Transverse colon (tissue), 4 donors: ENCODE data around the gene NEDD4L. TPM values are rescaled to one million over a fixed set of nuclear protein-coding genes. Genes with fewer than 3 reads are reported as not detected.

ENCODE experiments used
- DNase-seq: peaks from one replicate; pipeline ENCODE4 v3.0.0-alpha.2; 2019
- H3K27ac ChIP-seq, 4 donors: fragments of 200-600 bp; sonication (generic); 2 replicates each; pipeline ENCODE4 v1.5.1; 2016 to 2018; ENCODE audit warnings: inconsistent platforms in 4 of 4
- H3K27me3 ChIP-seq: fragments of 200-600 bp; sonication (generic); 2 replicates; pipeline ENCODE4 v1.5.1; 2017; ENCODE audit warnings: inconsistent platforms
- H3K36me3 ChIP-seq, 4 donors: fragments of 200-600 bp; sonication (generic); 2 replicates each; pipeline ENCODE4 v1.5.1; 2017 to 2019; ENCODE audit warnings: inconsistent platforms in 4 of 4
- H3K4me1 ChIP-seq, 4 donors: fragments of 200-600 bp; sonication (generic); 2 replicates each; pipeline ENCODE4 v1.5.1; 2017 to 2020; ENCODE audit warnings: inconsistent platforms in 4 of 4
- H3K4me3 ChIP-seq, 4 donors: fragments of 200-600 bp; sonication (generic); 1 replicate in 1 of 4; 2 replicates in 3 of 4; pipeline versions ENCODE4 v1.5.1 to v1.6.1; 2017 to 2019; ENCODE audit warnings: inconsistent platforms in 4 of 4
- H3K9me3 ChIP-seq, 2 donors: fragments of 200-600 bp; sonication (generic); 2 replicates each; pipeline ENCODE4 v1.5.1; 2017 to 2019; ENCODE audit warnings: inconsistent platforms in 2 of 2
- CTCF ChIP-seq, 5 experiments: fragments of 200-600 bp in 3 of 5; fragments of 450-650 bp in 2 of 5; sonication (generic) in 3 of 5; IDR thresholded peaks; 1 replicate in 2 of 5; 2 replicates in 3 of 5; pipeline ENCODE4 v1.5.1; 2016 to 2017; ENCODE audit warnings: antibody characterized with exemption in 5 of 5, inconsistent platforms in 3 of 5, mild to moderate bottlenecking in 2 of 5, moderate library complexity in 1 of 5
- EP300 ChIP-seq: sonication (generic); formaldehyde crosslinking; IDR thresholded peaks from one replicate; pipeline ENCODE4 v1.6.1; 2017; ENCODE audit warnings: antibody characterized with exemption, low read depth
- POLR2A ChIP-seq: fragments of 450-650 bp; IDR thresholded peaks from one replicate; pipeline ENCODE4 v1.6.1; 2016; ENCODE audit warnings: antibody characterized with exemption, mild to moderate bottlenecking, moderate library complexity
- POLR2AphosphoS5 ChIP-seq, 3 donors: sonication (generic); formaldehyde crosslinking; IDR thresholded peaks; one replicate each; pipeline ENCODE4 v1.6.1; 2016; ENCODE audit warnings: antibody characterized with exemption in 3 of 3
- whole genome bisulfite sequencing, 2 donors: methylation state at CpG; one replicate each; pipeline ENCODE4 v1.1.5; 2018; ENCODE audit warnings: low coverage in 1 of 2; 5-methylcytosine and 5-hydroxymethylcytosine counted together
- in situ Hi-C, 4 donors: fragments of 200-750 bp; cut with MboI; loops; one replicate each; pipeline versions ENCODE4 v1.15.0 to v1.15.1; 2017; ENCODE audit warnings: low sequenced_read_pairs in 3 of 4, low pct_ligation_motif_present in 1 of 4, low pct_unique_long_range_greater_than_20kb in 1 of 4
- intact Hi-C: fragments of 100-400 bp; cut with DNase I; formaldehyde crosslinking; loops from one replicate; pipeline ENCODE4 v1.15.1; 2023; ENCODE audit warnings: low total_unique reads
- total RNA-seq, 4 donors: library from RNA; depleted of rRNA; stranded (reverse); fragments of >200 nt; gene quantifications; one replicate each; pipeline ENCODE4 v1.1.0, GENCODE V29; 2016

NEDD4L gene
- total RNA-seq, 4 donors from 2014 or later: 217 to 773 (median 305) TPM

- Histone ChIP-seq H3K36me3 (no peaks in the 10 kb centered on the region), H3K27me3 (no peaks in the 10 kb centered on the region), H3K27ac (peak overlapping the region; percentile 15 to 38 (median 23)), H3K4me1 (peaks cover 3 to 42% (median 33%) of the 10 kb centered on the region in 4 donors), H3K4me3 (no peak overlapping the region), H3K9me3 (no peaks in the 10 kb centered on the region)
- in situ Hi-C loops: no loop called here
- intact Hi-C loops: no loop called here
- no peak for DNase-seq
- 71 to 90% methylated on average over 2 to 6 of the region's 6 CpGs for WGBS, 2 donors
- TF ChIP-seq POLR2AphosphoS5 (IDR thresholded peaks at IDR 0.05): no peak
- TF ChIP-seq POLR2A: no peak
- TF ChIP-seq CTCF (IDR thresholded peaks at IDR 0.05): no peak
- TF ChIP-seq EP300: no peak
These were observed 161.6 kb downstream of the NEDD4L start for GRCh38 chr18:58205443-58206160.

GRCh38 chr18:58207520-58208152, 163.6 kb downstream of the NEDD4L start:
- no peaks in the 10 kb centered on the region for H3K27me3 ChIP-seq
- intact Hi-C loops: no loop called here
- no peak overlapping the region for H3K4me3 ChIP-seq
- H3K27ac ChIP-seq: peak overlapping the region; percentile 13 to 45 (median 26)
- TF ChIP-seq EP300 (no peak), POLR2AphosphoS5 (IDR thresholded peaks at IDR 0.05) (no peak), CTCF (IDR thresholded peaks at IDR 0.05) (no peak), POLR2A (no peak)
- H3K36me3 ChIP-seq: no peaks in the 10 kb centered on the region
- WGBS, 2 donors: 85 to 100% methylated on average over 1 to 5 of the region's 5 CpGs
- peaks cover 3 to 40% (median 16%) of the 10 kb centered on the region in 4 donors for H3K4me1 ChIP-seq
- in situ Hi-C loops: no loop called here
- no peaks in the 10 kb centered on the region for H3K9me3 ChIP-seq
- no peak for DNase-seq

- 34 to 53% methylated on average over 4 of the region's 4 CpGs for WGBS, 2 donors
- peak overlapping the region; percentile 4 to 45 (median 26) for H3K27ac ChIP-seq
- no peak overlapping the region for H3K4me3 ChIP-seq
- no peaks in the 10 kb centered on the region for H3K9me3 ChIP-seq
- no peak for DNase-seq
- in situ Hi-C loops: no loop called here
- H3K36me3 ChIP-seq: no peaks in the 10 kb centered on the region
- H3K4me1 ChIP-seq: peaks cover 3 to 39% (median 13%) of the 10 kb centered on the region in 4 donors
- H3K27me3 ChIP-seq: no peaks in the 10 kb centered on the region
- intact Hi-C loops: no loop called here
- peak; percentile 34 for TF ChIP-seq EP300
- TF ChIP-seq POLR2AphosphoS5 (IDR thresholded peaks at IDR 0.05): no peak
- TF ChIP-seq POLR2A: no peak
These were observed 164.3 kb downstream of the NEDD4L start for GRCh38 chr18:58208207-58208932.

- Histone ChIP-seq H3K9me3 (no peaks in the 10 kb centered on the region), H3K27ac (no peak overlapping the region), H3K36me3 (no peaks in the 10 kb centered on the region), H3K4me1 (peaks cover 3 to 46% (median 17%) of the 10 kb centered on the region in 4 donors), H3K27me3 (no peaks in the 10 kb centered on the region), H3K4me3 (no peak overlapping the region)
- WGBS, 2 donors: 29 to 53% methylated on average over 2 of the region's 3 CpGs
- in situ Hi-C loops (no loop called here), intact Hi-C loops (no loop called here)
- no peak for DNase-seq
- TF ChIP-seq POLR2AphosphoS5 (IDR thresholded peaks at IDR 0.05) (no peak), EP300 (no peak), POLR2A (no peak), CTCF (IDR thresholded peaks at IDR 0.05) (no peak)
These were observed 165.3 kb downstream of the NEDD4L start for GRCh38 chr18:58209326-58209725.
